GM18861 (cell line): Measurements from ENCODE around the gene FKBP15.
"Not testable (repeated sequence)": the region's sequence is repeated elsewhere in the genome, so short reads cannot be mapped to it uniquely, and the experiment has no call there.

ENCODE experiments used
- ATAC-seq: cut with Tn5 transposase; IDR thresholded peaks from one replicate; pipeline ENCODE4 v1.9.1; 2021; ENCODE audit not compliant: unreplicated experiment

Gene FKBP15

GRCh38 chr9:113149561-113149960 lies 71.5 kb downstream of the FKBP15 start:
- not testable (repeated sequence) for ATAC-seq

- no peak for ATAC-seq
Measured at GRCh38 chr9:113148781-113149510, 72.1 kb downstream of the FKBP15 start.

GRCh38 chr9:113148372-113148705 lies 72.7 kb downstream of the FKBP15 start:
- ATAC-seq = no peak

- ATAC-seq = no peak
Measured at GRCh38 chr9:113143432-113144227, 77.4 kb downstream of the FKBP15 start.

- not testable (repeated sequence) for ATAC-seq
Measured at GRCh38 chr9:113140896-113141295, 80.2 kb downstream of the FKBP15 start.

GRCh38 chr9:113139953-113140352 lies 81.1 kb downstream of the FKBP15 start:
- ATAC-seq = no peak

GRCh38 chr9:113139225-113139829 lies 81.8 kb downstream of the FKBP15 start:
- ATAC-seq = no peak

GRCh38 chr9:113138760-113139159 lies 82.3 kb downstream of the FKBP15 start:
- ATAC-seq = no peak

GRCh38 chr9:113137196-113138168 lies 83.6 kb downstream of the FKBP15 start:
- no peak for ATAC-seq

- ATAC-seq = no peak
Measured at GRCh38 chr9:113131689-113132151, 89.4 kb downstream of the FKBP15 start.

GRCh38 chr9:113129884-113130283 lies 91.2 kb downstream of the FKBP15 start:
- ATAC-seq = no peak

GRCh38 chr9:113129466-113129865 lies 91.6 kb downstream of the FKBP15 start:
- no peak for ATAC-seq

GRCh38 chr9:113125386-113126035 lies 95.6 kb downstream of the FKBP15 start:
- no peak for ATAC-seq

- not testable (repeated sequence) for ATAC-seq
Measured at GRCh38 chr9:113118829-113119228, 102.2 kb downstream of the FKBP15 start.
